HG03045 (cell line): ENCODE data around the gene KRTAP5-3.

Experiments
- ATAC-seq: cut with Tn5 transposase; IDR thresholded peaks from one replicate; pipeline ENCODE4 v1.9.1; 2021; ENCODE audit warnings: mild to moderate bottlenecking, moderate library complexity; ENCODE audit not compliant: unreplicated experiment

Gene KRTAP5-3

DNA sequence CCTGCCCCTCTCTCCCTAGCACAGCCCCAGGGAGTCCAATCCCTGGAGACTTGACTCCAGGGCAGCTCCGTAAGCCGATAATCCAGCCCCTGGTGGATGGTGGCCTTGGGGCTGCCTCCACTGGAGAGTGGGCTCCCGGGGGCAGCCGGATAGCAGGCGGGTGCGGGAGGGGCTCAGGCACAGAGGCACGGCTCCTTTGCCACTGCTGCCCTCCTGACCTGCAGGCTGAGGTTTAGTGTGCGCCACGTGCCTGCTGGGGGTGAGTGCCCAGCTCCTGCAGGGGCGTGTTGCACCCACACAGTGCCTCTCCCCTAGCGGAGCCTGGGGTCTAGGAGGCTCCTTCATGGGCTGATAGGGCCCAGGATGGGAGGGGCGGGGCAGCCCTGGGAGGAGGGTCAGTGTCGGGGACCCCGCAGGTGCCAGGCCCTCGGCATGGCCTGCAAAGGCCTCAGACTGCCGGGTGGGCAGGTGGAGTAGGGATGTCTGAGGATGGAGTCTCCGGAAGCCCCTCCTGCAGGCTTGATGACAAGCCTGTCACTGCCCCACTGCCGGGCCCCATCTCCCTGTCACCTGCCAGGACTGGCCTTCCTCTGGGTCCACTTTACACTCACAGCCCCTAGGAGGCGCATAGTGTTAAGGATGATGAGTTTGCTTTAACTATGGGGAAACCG lies 41.7 kb downstream of the KRTAP5-3 start:
- no peak for ATAC-seq

DNA sequence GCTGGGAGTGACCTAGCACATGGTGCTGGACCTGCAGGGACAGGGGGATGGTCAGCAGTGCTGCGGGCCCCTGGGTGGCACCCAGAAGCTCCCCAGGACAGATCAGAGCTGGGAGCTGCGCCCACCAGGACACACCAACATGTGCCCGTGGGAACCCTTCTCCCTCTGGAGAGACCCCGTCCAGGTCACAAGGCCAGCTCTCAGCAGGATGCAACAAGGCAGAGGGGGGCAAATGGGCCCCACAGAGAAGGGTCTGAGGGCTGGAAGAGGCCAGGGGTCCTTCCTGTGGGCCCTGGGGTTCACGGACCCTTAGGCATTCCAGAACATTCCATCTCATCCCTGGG lies 42.4 kb downstream of the KRTAP5-3 start:
- ATAC-seq, result no peak

DNA sequence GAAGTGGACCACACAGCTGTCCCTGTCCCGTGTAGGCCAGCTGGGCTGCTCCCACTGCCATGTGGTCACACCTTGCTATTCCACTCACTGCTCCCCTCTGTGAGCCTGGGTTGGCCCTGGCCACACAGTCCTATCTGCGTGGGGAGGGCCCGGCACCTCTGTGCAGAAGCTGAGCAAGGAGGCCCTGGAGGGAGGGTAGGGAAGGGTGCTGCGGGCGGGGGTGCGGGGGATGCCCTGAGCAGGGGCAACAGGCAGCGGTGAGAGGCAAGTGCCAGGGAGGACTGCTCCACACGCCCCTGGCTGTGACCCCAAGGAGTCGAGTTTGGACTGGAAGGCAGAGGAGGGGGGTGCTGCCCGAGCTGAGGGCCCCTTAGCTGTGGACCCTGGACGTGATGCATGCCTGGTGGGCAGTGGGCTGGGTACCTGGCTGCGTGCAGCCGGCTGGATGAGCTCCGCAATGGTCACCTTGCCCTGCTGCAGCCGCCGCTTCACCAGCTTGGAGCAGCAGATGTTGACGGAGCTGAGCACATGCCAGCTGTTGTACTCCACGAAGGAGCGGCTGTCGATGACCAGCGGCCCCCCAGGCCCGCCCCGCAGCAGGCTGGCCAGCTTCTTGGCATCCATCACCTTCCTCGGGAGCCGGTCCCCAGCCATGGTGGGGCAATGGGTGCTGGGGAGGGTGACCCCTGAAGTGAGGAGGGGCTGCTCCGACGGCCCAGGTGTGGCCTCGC lies 42.9 kb downstream of the KRTAP5-3 start:
- no peak for ATAC-seq

DNA sequence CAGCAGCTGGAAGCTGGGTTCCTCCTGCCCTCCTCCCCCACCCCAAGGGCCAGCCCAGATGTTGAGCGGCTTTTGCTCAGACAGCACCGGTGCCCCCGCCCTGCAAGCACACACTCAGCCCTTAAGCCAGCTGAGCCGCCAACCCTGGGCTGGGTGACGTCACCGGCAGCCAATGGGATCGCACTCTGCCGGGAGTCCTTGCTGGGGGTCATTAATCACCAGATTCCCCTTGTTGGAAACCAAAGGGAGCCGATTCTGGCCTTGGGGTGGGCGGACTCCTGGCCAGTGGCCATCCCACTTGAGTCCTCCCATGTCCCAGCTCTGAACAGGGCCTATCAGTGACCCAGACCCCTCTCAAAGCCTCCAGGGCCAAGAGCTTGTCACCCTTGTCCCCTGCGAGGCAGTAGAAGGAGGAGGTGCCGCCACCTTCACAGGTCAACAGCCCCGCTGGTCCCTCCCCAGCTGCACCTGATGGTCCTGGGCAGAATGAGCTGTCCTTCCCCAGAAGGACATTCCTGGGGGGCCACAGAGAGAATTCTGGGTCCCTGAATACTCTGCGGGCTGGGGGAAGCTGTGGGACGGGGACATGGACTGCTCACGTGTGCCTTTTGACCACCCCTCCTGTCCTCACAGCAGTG lies 43.6 kb downstream of the KRTAP5-3 start:
- no peak for ATAC-seq

DNA sequence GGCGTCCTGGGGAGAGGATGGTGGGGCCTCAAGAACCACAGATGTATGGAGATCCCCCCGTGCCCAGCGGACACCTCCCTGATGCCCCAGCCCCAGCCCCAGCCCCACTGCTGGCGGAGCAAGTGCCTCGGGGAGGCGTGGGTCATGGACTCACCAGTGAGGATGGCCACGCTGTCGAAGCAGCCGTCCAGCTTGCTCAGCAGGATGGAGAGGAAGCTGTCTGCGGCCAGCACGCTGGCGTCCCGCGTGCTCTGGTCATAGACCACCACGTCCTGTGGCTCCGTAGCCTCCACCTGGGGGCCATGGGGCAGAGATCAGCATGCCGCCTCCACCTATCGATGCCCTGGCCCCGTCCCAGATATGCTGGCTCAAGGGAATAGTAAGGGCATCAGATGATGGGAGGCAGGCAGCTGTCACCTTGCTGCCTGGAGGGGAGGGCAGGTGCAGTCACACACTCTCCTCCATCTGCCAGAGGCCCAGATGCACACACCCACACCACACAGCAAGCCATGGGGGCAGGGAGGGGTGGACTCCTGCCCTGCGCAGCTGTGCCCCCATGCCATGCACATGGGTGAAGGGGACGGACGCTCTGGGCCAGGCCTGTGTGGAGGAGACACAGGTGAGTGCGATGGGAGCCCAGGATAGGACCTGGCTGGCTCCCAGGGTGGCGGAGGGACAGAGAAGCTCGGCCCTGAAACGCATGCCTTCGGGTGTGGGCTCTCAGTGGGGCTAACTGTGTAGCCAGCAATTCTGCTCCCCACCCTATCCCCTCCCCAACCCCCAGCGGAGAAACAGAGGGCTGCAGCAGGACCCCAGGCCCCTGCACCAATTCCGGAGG lies 44.3 kb downstream of the KRTAP5-3 start:
- ATAC-seq, result no peak

DNA sequence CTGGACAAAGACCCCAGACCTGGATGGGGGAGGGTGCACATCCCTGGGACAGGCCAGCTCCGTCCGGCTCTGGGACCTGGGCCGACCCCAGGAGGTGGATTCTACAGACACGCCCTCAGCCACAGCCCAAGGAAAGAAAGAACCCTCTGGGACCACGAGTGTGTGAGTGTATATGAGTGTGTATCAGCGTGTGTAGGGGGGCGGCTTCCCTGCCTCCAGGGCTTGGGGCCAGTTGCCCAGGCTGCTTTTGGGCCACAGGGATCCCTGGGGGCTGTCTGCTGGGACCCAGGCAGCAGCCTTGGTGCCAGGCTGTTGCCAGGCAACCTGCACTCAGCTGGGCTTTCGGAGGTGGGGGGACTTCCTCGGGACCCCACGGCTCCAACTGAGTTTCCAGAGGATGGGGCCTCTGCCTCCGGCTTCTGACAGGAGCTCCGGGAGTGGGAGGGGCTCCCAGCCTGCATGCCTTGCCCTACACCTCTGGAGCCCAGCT lies 45.1 kb downstream of the KRTAP5-3 start:
- no peak for ATAC-seq

DNA sequence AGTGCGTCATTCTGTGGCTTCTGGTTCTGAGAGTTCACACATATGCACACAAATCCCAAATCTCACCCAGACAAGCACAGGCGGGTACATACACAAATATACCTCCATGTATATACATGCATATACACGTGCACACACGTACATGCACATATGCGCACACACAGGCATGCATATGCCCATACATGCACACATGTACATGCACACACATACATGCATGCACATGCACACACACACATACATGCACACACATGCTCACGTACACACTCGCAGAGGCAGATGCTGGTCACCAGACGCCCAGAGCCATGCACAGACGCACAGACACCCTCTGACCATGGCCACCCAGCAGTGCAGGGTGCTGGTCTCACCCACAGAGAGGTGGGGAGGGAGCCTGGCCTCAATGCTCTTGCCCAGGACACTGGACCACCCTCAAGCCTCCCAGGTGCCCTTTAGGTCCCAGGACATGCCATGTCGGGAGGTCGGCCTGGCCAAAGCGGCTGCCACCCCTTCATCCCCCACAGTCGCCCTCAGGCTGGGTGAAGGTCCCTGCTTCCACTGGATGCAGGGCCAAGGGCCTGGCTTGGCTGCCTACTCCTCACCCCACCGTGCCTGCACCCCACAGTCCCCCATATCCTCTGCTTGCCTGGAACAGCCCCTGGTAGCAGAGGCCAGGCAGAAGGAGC lies 45.7 kb downstream of the KRTAP5-3 start:
- ATAC-seq, result no peak

DNA sequence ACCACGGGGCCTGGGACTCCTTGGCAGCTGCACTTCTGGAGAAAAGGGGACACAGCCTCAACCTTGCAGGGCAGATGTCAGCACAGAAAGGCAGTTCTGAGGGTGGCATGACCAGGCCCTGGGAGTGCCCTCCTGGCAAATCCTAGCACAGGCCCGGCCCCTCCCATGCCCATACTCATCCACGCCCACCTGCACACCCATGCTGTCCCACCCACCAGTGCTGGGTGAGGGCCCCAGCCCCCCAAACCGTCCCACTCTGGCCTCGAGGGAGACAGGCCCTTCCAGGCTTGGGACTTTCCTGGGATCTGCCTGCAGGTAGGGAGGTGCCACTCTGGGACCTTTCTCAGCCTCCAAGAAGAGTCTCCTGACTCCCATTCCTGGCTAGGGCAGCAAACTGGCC lies 46.3 kb downstream of the KRTAP5-3 start:
- ATAC-seq, result no peak

DNA sequence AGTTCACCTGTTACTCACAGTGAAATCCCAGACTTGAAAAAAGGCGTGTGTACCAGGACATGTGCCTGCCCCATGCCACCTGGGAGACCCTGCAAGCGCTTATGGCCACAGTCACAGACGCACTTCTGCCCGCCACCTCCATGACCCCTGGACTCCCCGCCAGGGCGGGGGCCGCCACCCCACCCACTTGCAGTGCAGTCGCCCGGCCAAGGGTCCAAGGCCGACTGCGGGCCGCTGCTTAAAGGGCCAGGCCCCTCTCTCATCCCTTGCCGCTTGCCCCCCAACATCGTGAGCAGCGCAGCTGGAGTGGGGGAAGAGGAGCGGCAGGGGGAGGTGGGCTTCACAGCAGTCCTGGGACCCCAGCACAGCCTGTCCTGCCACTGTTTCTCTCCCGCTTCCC lies 47.0 kb downstream of the KRTAP5-3 start:
- ATAC-seq, result no peak

DNA sequence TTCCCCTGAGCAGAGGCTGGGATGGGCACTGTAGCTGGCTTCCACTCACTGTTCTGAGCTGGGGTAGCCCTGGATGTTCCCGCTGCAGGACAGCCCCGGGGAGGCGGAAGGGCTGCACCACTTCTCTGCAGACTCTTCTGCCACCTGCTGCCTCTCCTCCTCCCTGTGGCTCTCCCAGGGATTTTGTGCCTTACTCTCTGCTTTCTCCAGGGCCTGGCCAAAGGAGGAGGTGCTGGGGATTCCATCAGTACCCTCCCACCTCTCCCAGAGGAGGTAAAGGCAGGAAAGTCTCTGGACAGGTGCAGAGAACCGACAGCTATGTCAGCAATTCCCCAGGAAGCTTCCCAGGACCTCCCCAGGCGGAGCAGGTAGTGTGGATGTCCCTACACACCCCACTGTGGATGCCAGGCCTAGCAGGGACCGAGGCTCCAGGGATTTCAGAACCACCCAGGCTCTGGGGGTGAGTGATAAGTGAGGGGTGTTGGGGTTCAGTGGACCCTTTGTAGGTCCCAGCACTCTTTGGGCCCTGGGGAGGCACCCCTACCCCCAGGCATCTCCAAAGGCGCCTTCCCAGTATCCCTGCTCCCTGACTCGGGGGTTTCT lies 47.5 kb downstream of the KRTAP5-3 start:
- ATAC-seq, result no peak

DNA sequence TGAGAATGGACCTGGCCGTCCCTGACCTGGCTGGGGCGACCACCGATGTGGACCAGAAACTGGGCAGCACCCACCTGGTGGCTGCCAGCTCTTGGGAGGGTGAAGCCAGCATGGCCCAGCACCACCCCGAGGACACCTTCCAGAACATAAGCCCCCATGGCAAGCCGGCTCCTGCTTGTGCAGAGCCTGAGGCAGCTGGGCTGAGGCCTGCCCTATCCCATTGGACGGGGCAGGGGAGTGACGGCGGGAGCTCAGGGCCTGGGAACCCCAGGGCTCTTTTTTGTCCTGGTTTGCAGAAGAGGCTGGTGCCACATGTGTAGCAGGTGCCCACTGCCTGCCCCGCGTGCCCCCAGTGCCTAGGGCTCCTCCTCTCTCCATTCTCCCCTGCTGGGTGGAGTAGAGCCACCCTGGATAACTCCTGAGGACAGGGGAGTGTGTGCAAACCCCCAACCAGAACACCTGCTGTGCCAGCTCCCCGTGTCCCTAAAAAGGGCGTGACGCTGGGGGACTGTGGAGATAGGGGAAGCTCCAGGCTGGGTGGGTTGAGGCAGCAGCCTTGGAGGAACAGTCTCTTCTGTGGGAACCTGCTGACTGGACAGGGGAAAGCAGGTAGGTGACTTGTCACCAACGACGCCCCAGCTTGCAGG lies 48.1 kb downstream of the KRTAP5-3 start:
- ATAC-seq, result no peak

DNA sequence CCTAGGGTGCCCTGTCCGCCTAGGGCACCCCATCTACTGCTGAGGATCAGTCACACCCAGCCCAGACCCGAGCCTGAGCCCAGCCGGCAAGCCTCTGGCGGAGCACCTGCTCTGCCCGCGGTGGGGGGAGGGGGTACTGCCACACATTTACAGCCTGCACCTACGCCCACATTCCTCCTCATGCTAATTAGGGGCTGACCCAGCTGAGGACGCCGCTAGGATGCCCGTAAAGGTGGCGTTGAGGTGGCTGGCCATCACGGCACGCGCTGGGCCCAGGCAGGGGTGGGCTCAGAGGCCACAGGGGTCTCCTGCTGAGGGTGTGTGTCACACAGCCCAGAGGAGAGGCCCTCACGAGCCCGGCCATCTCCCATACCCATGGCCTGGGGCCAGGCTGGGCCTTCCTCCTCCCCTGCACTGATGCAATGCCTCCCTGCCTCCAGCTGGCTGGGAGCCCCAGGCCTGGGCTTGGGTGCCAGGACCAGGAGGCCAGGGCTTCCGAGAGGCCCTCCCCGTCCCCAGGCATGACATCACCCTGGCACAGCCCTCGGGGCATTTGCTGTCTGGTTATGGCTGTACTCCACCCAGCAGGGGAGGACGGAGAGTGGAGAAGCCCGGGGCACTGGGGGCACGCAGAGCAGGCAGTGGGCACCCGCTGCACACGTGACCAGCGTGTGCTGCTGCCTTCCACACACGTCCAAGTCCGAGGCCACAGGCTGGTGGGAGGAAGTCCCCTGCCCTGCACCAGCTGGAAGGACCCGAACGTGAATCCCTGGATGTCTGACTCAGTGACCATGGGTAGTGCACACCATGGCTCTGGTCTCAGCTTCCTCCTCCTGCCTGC lies 48.9 kb downstream of the KRTAP5-3 start:
- ATAC-seq, result no peak

DNA sequence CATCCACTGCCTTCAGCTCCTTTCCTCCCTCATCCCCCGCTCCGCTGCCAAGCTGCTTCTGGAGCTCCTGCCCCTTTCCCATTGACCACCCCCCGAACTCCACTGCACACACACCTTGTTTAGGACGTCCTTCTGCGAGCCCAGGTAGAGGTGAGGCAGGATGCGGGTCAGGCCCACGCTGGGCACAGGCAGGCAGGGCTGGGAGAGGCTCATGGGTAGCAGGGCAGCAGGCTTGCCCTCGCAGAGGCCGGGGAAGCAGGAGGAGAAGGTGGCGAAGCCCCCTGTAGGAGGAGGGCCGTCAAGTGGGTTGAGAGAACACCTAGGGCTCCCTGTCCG lies 49.5 kb downstream of the KRTAP5-3 start:
- no peak for ATAC-seq

DNA sequence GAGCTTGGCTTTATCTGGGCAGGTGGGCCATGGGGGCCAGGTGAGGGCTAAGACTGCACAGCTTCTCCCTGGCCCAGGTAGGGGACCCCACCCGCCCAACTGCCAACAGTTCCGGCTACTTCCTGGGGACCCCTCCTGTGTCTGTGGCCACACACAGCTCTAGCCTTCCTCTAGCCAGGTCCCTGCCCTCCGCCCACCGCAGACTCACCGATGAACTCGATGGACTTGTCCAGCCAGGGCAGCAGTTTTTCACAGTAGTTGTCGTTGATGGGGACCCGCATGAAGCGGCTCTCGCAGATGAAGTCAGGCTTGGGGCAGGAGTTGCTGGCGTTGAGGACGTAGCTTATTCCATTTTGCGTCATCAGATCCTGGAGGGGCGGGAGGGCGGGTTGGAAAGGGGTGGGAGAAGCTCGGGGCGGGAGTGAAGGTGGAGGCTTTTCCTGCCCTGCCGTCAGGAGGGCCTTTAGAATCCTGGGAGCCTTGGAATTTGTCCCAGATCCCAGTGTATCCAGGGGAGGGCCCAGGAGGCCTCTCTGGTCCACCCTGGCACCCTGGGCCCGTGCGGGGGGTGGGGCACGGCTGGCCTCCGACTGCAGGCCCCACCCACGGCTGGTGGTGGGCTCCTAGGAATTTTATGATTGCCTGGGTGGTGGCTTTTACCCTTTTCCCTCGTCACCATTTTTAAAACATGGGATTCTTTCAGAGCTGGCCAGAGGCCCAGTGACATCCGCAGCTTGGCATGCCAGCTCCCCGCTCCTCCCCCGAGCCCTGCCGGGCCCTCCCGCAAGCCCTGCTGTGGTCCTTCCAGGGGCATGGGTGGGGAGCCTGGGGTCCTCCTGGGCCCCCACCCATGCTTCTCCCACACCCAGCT lies 50.1 kb downstream of the KRTAP5-3 start:
- ATAC-seq, result no peak
